Stimulated activated CD8-positive, alpha-beta memory T cell treated with anti-CD3 and anti-CD28 coated beads, Interleukin-7, amount 100 ng/mL, for 4 hours (primary cell): Measurements from ENCODE around the gene LDLRAD4.

Experiments used
- DNase-seq, 2 donors: peaks; one replicate each; pipeline ENCODE4 v3.0.0-alpha.2; 2020; ENCODE audit warnings: low read depth in 2 of 2

The LDLRAD4 gene

DNA sequence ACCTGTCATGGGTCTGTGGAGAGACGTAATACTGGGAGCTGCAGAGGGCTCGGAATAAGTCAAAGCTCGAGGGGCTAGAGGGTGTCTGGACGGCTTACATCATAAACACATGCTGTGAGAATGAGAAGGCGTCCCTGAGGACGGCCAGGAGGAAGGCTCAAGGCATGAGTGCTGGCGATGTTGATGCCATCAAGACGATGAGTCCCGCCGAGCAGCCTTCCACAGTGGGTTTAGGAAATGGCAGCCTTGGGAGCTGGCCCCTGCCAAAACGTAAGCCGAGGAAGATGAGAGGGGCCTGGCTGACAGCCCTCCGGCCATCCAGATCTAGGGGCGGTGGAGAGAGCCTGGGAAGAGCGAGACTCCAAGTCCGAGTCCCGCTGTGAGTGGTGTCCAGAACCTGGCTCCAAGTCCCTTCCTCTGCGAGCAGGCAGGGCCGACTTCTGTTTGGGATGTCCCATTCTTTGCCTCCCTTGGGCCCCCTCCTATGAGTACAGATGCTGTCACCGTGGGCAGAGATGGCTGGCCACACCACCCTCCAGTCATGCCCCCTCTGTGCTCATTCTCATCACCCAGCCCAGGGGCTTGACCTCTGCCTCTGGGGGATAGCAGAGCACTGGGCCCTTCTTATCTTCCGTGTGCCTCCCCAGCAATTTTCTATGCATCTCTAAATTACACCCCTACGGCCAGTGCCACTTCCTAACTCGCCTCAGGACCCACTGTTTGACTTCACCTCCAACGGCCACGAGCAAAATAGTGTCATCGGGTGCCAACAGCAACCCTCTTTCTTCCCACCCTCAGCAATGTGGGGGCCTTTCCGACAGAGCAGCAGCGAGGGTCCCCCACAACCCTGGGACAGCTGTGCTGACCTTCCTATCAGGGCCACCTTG lies 332.1 kb downstream of the LDLRAD4 start:
- DNase-seq: no peak

DNA sequence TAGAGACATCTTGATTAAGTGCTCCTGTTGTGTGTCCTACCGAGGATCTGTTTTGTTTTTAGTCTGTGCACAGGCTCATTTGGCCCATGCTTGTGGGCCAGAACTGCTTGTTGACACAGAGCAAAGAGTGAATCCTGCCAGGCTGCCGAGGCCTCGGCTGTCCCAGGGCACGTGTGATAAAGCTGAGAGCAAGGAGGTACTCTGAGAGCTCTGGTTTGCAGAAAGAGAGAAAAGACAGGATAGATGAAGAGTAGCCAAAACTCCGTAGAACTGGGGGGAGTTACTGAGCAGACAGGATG lies 332.7 kb downstream of the LDLRAD4 start:
- no peak for DNase-seq

DNA sequence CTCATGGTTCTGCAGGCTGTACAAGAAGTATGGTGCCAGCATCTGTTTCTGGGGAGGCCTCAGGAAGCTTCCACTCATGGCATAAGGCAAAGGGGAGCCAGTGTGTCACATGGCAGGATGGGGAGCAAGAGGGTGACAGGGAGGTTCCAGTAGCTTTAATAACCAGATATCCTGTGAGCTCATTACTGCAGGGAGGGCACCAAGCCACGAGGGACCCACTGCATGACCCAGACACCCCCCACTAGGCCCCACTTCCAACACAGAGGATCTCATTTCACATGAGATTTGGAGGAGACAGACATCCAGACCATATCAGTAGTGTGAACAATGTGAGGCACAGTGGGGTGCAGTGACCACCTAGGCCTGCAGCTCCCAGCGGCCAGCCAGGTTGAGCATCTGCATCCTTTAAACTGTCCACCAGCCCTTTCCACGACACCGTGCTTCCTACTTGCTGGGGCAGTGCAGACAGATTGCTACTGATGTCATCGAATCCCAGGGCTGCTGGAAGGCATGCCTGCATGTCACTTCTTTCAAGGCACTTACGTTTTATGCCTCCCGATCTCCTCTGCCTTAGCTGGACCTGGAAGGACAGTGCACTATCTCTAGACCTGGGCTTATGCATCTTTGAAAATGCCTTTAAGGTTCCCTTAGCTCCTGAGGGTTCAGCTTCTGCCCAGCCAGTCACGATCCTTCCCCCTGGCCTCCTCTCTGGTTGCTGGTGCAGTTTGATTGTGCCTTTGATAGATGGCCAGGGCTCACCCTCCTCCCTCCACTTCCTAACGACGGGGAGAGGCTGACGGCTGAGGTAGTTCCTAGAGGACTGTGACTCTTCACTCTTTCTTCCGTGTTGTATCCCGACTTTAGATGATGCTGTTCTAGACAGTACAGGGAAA lies 333.5 kb downstream of the LDLRAD4 start:
- no peak for DNase-seq

DNA sequence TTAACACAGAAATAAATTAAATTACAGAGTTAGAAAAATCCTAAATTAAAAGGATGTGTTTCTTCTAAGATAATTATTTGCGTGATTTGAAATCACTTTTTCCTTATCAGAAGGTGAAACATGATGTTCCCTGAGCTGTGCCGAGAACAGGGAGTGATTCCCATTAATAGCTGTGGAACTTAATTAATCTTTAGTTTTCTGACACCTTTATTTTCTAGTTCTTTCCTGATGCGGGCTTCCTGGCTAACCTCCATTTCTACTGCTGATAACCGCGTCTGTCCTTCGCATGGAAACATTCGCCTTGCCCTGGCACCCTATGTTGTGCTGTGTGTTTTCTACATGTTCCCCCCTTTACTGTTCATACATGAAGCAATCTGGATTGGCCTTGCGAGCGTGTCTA lies 334.9 kb downstream of the LDLRAD4 start:
- no peak for DNase-seq

DNA sequence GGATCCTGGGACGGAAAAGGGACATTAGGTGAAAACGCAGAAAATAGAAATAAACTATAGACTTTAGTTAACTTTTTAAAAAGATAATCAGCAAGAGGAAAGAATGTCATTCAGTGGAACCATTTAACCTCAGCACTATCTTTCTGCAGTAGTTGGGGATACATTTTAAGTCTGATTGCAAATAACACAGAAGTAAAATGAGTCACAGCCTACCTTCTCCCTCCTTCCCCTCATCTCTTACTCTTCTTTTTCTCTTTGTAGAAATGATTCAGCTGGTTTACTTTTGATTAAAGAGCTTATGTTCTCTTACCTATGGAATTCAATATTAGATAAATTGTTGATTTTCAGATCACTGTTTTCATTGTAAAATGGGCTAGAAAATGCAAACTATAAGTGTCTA lies 336.6 kb downstream of the LDLRAD4 start:
- DNase-seq: no peak

DNA sequence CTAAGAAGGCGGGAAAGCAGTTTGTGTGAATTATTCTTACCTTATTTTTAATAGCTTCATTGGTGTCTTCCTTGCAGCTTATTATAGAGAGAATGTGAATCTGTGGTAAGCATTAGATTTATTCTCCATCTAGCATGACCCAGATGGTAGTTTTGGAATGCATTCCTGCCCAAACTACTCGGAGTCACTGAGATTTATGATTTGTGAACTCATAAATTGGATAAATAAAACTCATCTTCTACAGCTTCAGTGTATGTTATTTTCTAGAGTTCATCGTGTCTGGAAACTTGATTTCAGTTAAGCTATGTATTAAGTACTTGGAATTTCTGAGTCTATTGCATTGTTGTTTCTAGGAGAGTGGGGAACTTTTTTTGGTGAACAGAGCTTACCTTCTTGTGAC lies 337.3 kb downstream of the LDLRAD4 start:
- DNase-seq: no peak

DNA sequence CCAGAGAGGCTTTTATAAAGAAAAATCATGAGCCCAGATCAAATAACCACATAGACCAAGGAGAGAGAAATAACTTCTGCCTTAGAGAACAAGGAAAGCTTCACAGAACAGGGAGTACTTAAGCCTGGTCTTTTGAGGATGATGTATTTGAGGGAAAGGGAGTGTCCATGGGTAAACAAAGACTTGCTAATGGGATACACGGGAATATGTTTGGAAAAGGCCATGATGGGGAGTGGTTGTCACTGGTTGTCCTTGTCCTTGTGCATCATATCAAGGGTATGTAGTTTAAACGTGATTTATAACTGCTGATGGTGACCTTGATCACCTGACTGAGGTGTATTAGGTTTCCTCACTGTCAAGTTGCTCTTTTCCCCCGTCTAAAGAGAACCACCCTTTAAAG lies 337.9 kb downstream of the LDLRAD4 start:
- DNase-seq: no peak

DNA sequence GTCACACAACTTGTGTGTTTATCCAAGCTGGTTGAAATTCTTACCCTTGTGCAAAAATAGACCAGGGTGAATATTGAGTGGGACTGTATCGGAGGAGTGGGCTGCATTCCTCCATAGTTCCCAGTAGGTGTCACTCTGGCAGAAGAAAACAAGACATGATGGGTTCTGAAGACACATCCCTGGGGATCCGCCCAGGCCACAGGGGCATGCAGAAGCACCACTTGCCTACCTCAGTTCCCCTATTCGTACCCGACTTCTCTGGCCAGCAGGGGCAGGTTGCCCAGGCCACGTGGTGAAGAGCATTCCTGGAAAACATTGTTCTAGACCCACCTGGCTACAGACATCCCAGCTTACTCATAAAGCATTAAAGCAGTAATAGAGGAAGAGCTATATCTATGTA lies 339.6 kb downstream of the LDLRAD4 start:
- peak in 1 of 2 donors; percentile 22 for DNase-seq

DNA sequence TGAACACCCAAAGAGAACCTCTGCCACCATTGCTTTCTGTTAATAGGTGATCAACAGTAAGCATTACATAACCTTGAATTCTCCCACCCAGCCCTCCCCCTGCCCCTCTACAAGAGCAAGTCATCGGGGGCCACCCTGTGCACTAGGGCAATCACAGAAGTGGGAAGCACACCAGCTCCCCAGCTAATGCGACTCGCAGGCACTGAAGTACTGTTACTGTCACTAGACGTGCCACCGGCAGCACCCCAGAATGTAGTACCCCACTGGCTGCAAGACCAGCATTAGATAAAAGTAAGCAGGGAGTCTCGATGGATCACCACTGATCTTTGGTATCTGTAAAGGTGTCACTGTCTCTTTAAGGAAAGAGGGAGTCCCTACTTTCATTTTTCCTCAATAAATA lies 340.2 kb downstream of the LDLRAD4 start:
- DNase-seq: no peak

DNA sequence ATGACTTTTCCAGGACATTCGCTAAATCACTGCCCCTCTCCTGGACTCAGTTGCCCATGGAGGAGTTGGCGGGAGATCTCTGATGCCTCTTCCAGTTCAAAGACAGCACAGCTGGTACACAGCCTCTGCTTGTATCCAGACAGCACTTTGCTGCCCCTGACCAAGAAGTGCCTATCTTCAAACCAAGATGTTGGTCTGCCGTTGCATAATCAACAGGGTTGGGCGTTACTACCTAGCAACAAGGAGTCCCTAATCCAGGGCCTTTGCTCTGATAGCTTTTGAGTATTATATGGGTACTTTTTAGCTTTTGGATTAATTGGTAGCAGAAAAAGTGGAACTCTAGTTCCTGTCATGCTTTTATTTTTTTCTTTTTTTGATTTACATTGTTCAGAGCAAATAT lies 341.2 kb downstream of the LDLRAD4 start:
- no peak for DNase-seq

DNA sequence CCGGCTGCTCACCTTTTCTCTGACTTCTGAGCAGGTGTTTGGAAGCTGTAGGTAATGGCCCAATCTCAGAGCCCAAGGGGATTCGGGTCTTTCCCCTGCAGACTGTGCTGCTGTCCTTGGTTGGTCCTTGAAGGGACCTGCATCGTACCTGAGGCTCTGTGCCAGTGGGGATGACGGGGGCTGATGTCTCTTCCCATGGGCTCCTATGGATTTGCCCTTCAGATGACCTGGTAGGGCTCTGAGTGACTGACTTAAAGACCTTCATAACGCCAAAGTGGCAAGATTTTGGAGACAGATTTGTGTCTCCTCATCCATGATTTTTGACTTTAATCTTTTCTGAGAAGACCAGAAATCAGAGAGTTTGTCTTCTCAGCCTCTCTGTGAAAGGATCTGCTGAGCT lies 341.7 kb downstream of the LDLRAD4 start:
- DNase-seq: no peak

DNA sequence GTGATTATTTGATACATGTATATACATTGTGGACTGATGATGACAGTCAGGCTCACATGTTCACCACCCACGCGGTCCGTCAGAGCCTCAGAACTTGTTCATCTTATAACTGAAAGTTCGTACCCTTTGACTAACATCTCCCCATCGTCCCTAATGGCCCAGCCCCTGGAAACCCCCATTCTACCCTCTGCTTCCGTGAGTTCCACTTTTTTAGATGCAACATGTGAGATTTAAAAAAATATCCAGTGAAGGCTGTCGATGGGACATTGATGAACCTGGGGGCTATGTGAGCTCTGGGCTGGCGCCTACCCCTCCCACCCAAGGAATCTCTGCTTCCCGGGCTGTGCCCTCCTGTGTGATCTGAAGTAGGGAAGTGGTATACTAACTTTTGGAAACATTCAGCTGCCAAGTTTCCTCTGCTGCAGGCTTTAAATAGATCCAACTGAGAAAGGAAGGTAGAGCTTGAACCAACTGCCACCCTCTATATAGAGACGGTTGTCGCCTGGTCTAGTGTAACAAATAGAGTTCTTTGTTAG lies 344.0 kb downstream of the LDLRAD4 start:
- peak; percentile 76 to 78 for DNase-seq

DNA sequence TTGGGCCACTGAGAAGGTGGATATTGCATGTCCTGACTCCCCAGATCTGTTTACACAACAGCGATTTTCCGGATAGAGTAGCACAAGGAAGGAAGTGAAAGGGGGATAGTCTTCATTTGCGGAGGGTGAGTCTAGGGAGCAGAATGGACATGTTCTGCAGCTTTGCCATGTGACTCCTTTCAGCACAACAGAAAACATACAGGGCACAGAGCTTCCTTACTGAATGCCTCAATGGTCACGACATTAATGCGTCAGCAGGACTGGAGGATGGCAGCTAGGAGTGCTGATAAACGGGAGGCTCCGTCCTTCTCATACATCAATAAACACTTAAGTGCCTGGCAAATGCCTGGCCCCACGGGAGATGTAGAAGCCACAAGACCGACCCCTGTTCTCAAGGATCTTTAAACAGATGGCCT lies 344.8 kb downstream of the LDLRAD4 start:
- DNase-seq: no peak

DNA sequence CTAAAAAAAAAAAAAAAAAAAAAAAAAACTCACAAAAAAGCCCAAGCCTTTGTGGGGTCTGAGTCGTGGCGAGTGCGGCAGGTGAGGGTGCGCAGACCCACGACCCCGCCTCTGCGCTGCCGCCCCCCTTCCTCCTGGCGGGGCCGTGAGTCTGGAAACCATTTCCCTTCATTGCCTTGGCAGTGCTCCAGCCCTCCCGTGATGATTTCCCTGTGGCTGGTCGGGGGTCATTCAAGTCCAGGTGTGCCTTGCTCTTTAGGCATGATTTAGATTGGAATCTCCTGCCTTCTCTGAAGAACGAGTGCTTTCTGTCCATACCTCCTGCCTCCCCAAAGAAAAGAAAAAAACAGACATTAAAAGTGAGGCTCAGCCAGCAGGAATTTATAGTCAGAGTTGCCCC lies 346.0 kb downstream of the LDLRAD4 start:
- DNase-seq: no peak

DNA sequence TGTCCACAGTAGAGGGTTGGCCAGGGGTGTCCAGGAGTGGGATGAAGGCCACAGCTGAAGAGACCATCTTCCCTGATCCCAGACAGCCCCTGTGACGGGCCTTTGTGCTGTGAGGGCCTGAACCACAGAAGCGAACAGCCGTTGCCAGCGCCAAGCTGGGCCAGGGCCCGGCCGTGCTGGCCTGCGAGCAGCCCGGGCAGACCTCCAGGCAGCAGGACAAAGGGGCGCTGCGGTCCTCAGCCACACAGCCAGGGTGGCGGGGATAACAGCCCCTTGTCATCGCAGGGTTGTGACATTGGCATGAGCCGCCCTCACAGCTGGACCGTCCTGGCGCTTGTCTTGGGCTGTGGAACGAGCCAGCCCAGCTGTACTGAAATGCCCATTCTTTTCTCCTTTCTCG lies 346.7 kb downstream of the LDLRAD4 start:
- DNase-seq: no peak

DNA sequence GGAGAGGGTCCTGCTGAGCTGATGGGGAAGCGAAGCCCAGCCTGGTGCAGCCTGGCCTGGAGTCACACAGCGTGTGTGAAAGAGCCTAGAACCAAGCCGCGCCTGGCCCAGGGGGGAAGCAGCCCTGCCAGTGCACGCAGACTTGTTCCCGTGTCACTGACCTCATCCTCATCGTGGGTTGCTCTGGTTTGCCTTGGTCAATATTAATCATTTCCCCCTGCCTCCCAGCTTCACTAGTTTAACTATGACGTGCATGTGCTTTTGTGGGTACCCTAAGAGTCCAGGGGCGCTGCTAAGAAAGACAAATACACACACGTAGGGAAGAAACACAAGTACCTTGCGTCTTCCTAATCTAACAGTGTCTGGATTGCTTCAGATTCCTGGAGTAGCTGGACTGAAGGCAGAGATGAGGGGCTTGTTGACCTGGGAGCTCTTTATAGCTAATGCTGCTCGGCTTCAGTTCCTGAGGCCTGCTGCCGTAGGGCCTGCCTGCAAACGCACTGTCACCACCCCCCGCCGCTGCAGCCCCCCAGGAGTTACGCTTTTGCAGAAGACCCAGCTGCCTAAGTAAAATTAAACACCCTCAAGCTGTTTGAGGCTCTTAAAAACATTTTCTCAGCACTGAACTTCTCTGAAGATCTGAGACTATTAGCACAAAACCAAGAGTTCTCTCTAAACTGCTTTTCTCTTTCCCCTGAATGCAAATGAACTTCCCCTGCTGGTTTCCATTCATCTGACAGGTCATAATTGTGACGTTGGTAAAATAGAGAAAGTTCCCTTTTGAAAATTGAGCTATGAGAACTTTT lies 348.6 kb downstream of the LDLRAD4 start:
- peak in 1 of 2 donors; percentile 24 for DNase-seq

DNA sequence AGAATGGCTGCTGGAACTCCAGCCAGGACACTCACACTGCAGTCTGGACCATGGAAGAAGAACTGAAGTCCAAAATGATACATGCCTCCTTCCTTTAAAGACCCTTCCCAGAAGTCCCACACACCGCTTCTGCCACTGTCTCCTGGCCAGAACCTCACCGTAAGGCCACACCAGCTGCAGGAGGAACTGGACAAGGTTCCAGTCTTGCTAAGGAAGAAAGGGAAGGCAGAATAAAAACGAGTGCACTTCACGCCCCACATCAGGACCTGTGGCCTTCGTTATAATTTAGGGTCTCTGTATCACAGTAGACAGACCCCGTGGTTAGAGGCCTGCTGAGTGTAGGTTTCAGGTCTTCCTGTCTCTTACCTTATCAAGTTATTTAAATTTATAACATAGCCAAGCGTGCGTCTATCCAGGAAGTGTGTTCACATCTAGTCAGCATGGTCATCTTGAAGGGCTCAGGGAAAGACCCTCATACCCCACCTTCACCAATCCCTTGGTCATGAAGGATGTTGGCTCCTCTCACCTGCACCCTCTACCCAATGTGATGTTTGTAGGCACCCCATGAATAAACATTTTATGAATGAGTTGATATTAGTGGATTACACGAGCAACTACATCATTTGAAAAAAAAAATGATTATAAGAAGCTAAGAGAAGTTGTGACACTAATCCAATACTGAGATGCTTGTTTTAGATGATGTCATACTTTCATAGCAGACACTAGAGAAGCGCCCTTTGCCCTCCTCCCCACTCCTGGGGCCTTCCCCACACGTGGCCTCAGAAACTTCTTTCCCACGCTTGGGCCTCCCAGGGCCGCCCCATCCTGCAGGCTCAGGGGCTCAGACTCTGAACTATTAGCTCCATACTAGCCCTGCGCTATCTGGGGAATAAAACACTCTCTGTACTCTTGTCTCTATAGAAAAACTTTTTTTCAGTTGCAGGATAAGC lies 350.2 kb downstream of the LDLRAD4 start:
- DNase-seq: no peak

DNA sequence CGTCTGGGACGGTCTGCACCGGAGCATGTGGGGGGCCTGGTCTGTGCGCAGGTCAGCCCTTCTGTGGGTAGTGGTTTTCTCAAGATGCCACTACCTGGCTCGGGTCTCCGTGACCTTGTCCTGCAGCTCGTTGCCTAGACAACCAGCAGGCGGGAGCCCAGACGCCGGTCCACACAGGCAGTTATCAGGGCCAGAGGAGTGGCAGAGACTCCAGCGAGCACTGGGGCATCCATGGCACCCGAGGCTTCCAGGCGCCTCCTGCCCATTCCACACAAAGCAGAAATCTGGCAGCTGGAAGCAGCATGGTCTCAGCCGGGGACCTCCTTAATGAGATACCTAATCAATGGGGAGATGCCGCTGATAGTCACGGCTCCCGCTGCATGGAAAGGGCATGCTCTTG lies 351.7 kb downstream of the LDLRAD4 start:
- no peak for DNase-seq

DNA sequence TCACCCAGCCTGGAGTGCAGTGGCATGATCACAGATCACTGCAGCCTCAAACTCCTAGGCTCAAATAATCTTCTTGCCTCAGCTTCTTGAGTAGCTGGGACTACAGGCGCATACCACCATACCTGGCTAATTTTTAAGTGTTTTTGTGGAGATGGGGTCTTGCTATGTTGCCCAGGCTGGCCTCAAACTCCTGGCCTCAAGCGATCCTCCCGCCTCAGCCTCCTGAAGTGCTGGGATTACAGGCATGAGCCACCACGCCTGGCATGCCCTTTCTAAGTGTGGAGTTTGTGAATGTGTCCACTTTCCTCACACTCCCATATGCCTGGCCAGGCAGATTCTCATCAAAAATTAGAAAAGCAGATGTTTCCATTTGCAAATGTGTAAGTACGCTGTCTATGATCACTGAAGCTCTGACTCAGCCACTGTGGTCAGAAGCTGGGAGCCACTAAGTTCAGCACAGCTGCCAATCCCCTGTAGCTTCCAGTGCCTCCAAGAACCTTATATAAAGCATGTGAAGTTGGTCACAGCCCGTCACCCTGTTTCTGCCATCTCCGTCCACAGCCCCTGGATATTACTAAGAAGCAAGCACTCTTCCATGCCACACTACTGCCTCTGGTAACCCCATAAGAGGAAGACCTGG lies 352.4 kb downstream of the LDLRAD4 start:
- DNase-seq: no peak

DNA sequence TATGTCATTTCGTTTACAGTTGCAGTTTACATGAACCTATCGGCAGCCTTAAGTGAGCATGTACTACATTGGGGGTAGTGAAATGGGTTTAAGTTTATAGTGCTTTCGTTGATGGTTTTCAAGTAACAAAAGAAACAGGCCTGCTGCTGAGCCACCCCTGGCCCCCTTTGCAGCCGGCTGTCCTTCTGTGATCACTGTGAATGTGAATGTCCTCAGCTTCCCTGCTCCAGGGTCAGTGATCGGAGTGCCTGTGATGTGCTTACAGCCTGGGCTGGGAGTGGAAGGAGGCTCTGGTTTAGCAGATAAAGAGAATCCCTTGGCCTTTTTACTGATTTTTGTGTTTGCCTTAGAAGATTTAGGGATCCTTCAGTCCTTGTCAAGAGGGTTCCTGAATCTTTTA lies 353.6 kb downstream of the LDLRAD4 start:
- DNase-seq: no peak
